ENCODE results near the gene VPS39.

DNA sequence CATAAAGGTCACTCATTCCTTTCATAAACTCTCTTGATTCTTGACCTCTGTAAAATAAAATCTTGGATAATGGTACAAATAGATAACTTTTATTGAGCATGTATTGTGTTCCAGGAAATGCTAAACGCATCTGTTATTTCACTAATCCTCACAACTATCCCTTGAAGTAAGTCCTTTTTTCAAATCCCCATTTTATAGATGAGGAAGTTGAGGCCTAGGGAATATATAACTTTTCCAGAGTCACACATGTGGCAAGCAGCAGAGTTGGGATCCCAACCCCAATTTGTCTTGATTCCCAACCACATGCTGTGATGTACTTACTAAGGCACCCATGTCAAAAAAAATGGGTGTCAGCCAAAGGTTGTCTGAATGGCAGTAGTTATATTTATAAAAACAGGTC, 6.3 kb downstream of the VPS39 start:
- TF ChIP-seq POLR2A (IDR thresholded peaks at IDR 0.05), result no peak
- TF ChIP-seq, protein P1, sequence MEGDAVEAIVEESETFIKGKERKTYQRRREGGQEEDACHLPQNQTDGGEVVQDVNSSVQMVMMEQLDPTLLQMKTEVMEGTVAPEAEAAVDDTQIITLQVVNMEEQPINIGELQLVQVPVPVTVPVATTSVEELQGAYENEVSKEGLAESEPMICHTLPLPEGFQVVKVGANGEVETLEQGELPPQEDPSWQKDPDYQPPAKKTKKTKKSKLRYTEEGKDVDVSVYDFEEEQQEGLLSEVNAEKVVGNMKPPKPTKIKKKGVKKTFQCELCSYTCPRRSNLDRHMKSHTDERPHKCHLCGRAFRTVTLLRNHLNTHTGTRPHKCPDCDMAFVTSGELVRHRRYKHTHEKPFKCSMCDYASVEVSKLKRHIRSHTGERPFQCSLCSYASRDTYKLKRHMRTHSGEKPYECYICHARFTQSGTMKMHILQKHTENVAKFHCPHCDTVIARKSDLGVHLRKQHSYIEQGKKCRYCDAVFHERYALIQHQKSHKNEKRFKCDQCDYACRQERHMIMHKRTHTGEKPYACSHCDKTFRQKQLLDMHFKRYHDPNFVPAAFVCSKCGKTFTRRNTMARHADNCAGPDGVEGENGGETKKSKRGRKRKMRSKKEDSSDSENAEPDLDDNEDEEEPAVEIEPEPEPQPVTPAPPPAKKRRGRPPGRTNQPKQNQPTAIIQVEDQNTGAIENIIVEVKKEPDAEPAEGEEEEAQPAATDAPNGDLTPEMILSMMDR (IDR thresholded peaks at IDR 0.05), result no peak
